Measurements from ENCODE around the gene BDKRB2. TPM values are rescaled to one million over a fixed set of nuclear protein-coding genes. Genes with fewer than 3 reads are reported as not detected.
"Not testable (repeated sequence)": the region's sequence is repeated elsewhere in the genome, so short reads cannot be mapped to it uniquely, and the experiment has no call there.

The BDKRB2 gene
- total RNA-seq, 2 donors from 2014 or later, result 14.2 to 33.6 TPM

GRCh38 chr14:96240641-96241040 lies 36.0 kb downstream of the BDKRB2 start:
- no peak for ATAC-seq
- no peak for DNase-seq
- intact Hi-C loops (cut with DNase I, micrococcal nuclease), result no loop called here

GRCh38 chr14:96242126-96242525 lies 37.5 kb downstream of the BDKRB2 start:
- intact Hi-C loops (cut with DNase I, micrococcal nuclease), result no loop called here
- ATAC-seq, result no peak
- DNase-seq, result no peak

- DNase-seq (no peak), ATAC-seq (no peak)
- intact Hi-C loops (cut with DNase I, micrococcal nuclease), result no loop called here
Measured at GRCh38 chr14:96243785-96244184, 39.1 kb downstream of the BDKRB2 start.

- DNase-seq; ATAC-seq; intact Hi-C loops (cut with DNase I, micrococcal nuclease): not testable (repeated sequence)
Measured at GRCh38 chr14:96245074-96245473, 40.4 kb downstream of the BDKRB2 start.

- no peak for DNase-seq
- no peak for ATAC-seq
- intact Hi-C loops (cut with DNase I, micrococcal nuclease), result no loop called here
Measured at GRCh38 chr14:96245710-96246538, 41.3 kb downstream of the BDKRB2 start.

- ATAC-seq (peak; percentile 44), DNase-seq (no peak)
- intact Hi-C loops (cut with DNase I, micrococcal nuclease), result no loop called here
Measured at GRCh38 chr14:96246539-96246847, 41.9 kb downstream of the BDKRB2 start.

- ATAC-seq (no peak), DNase-seq (no peak)
- intact Hi-C loops (cut with DNase I, micrococcal nuclease), result no loop called here
Measured at GRCh38 chr14:96247031-96247430, 42.4 kb downstream of the BDKRB2 start.

GRCh38 chr14:96249029-96249428 lies 44.4 kb downstream of the BDKRB2 start:
- intact Hi-C loops (cut with DNase I, micrococcal nuclease), result no loop called here
- DNase-seq (peak in 1 of 2 donors; percentile 62), ATAC-seq (no peak)

- ATAC-seq, result peak; percentile 74
- DNase-seq, result no peak
- intact Hi-C loops (cut with DNase I, micrococcal nuclease), result no loop called here
Measured at GRCh38 chr14:96250485-96250884, 45.8 kb downstream of the BDKRB2 start.

- ATAC-seq, result no peak
- intact Hi-C loops (cut with DNase I, micrococcal nuclease), result no loop called here
- DNase-seq, result no peak
Measured at GRCh38 chr14:96251656-96252155, 47.1 kb downstream of the BDKRB2 start.

- no peak for DNase-seq
- intact Hi-C loops (cut with DNase I, micrococcal nuclease), result no loop called here
- ATAC-seq, result no peak
Measured at GRCh38 chr14:96252323-96252998, 47.8 kb downstream of the BDKRB2 start.

- ATAC-seq, result no peak
- intact Hi-C loops (cut with DNase I, micrococcal nuclease), result no loop called here
- DNase-seq, result no peak
Measured at GRCh38 chr14:96252999-96253539, 48.4 kb downstream of the BDKRB2 start.

- intact Hi-C loops (cut with DNase I, micrococcal nuclease), result no loop called here
- DNase-seq, result no peak
Measured at GRCh38 chr14:96254687-96255086, 50.0 kb downstream of the BDKRB2 start.

GRCh38 chr14:96255501-96256366 lies 51.1 kb downstream of the BDKRB2 start, which contains the start of gene BDKRB1:
BDKRB1 (plus strand) TSS chr14:96256210; CDS start chr14:96263683, 7,473 bp downstream.
- intact Hi-C loops (cut with DNase I, micrococcal nuclease), result no loop called here
- ATAC-seq (peak; percentile 45), DNase-seq (no peak)

More at GRCh38 chr14:96254687-96255086, 50.0 kb downstream of the BDKRB2 start:
- ATAC-seq, result no peak

GRCh38 chr14:96256407-96256806 lies 51.8 kb downstream of the BDKRB2 start:
- DNase-seq (no peak), ATAC-seq (peak; percentile 72)
- intact Hi-C loops (cut with DNase I, micrococcal nuclease), result no loop called here

GRCh38 chr14:96257056-96257455 lies 52.4 kb downstream of the BDKRB2 start:
- intact Hi-C loops (cut with DNase I, micrococcal nuclease), result no loop called here
- ATAC-seq (no peak), DNase-seq (no peak)

GRCh38 chr14:96257900-96258299 lies 53.3 kb downstream of the BDKRB2 start:
- DNase-seq (no peak), ATAC-seq (no peak)
- intact Hi-C loops (cut with DNase I, micrococcal nuclease), result no loop called here

- ATAC-seq (no peak), DNase-seq (no peak)
- intact Hi-C loops (cut with DNase I, micrococcal nuclease), result no loop called here
Measured at GRCh38 chr14:96260341-96260821, 55.7 kb downstream of the BDKRB2 start.

- ATAC-seq (peak; percentile 51), DNase-seq (no peak)
- intact Hi-C loops (cut with DNase I, micrococcal nuclease), result no loop called here
Measured at GRCh38 chr14:96261053-96261452, 56.4 kb downstream of the BDKRB2 start.

Measured in left colon (tissue), 2 donors.